Endothelial cell of umbilical vein (primary cell): ENCODE measurements around the gene PARD3B. TPM values are rescaled to one million over a fixed set of nuclear protein-coding genes. Genes with fewer than 3 reads are reported as not detected.

ENCODE experiments used
- BruUV-seq: library from RNA; stranded (reverse); fragments of 400-500 nt; replicated peaks from 2 replicates; lab custom pipeline; 2021; lab: Mats Ljungman, UMichigan
- CTCF ChIA-PET: fragments of 300-600, 350-600 bp; sonication (Branson Sonifier 250); formaldehyde crosslinking; loops from one replicate; lab custom pipeline; 2021; ENCODE audit warnings: antibody characterized with exemption, inconsistent platforms; lab: Charles Lee
- POLR2A ChIA-PET: fragments of 300-600, 350-600 bp; sonication (Branson Sonifier 250); formaldehyde crosslinking; loops from one replicate; lab custom pipeline; 2021; ENCODE audit warnings: antibody characterized with exemption, inconsistent platforms; lab: Charles Lee
- DNase-seq: peaks from one replicate; pipeline ENCODE4 v3.0.0-alpha.2; 2011; ENCODE audit warnings: low read depth, low spot score
- FAIRE-seq: peaks from 2 replicates; lab custom pipeline; 2011; peaks lifted over from hg19 to GRCh38; lab: Jason Lieb, UNC
- H2AFZ ChIP-seq: 2 replicates; pipeline ENCODE4 v1.6.0; 2012; ENCODE audit warnings: low read depth, low read length, control low read depth, inconsistent platforms
- H3K27ac ChIP-seq: 2 replicates; pipeline ENCODE4 v1.5.1; 2011; ENCODE audit warnings: low read depth, mild to moderate bottlenecking, control low read depth, low read length, moderate library complexity; ENCODE audit not compliant: insufficient read depth
- H3K27me3 ChIP-seq, 2 experiments: 2 replicates each; pipeline versions ENCODE4 v1.6.0 to v1.6.1; 2011; ENCODE audit warnings: low read length in 2 of 2, mixed read lengths in 1 of 2; ENCODE audit not compliant: control insufficient read depth in 2 of 2, insufficient read depth in 2 of 2
- H3K36me3 ChIP-seq, 2 experiments: 2 replicates in 1 of 2; 3 replicates in 1 of 2; pipeline ENCODE4 v1.5.1; 2011; ENCODE audit warnings: low read length in 2 of 2, mild to moderate bottlenecking in 1 of 2, moderate library complexity in 1 of 2; ENCODE audit not compliant: control insufficient read depth in 2 of 2, insufficient read depth in 2 of 2; ENCODE audit errors: extremely low read depth in 1 of 2
- H3K4me1 ChIP-seq: 3 replicates; pipeline ENCODE4 v1.5.1; 2011; ENCODE audit warnings: mild to moderate bottlenecking, low read length; ENCODE audit not compliant: control insufficient read depth, insufficient read depth; ENCODE audit errors: extremely low read depth
- H3K4me2 ChIP-seq: 2 replicates; pipeline ENCODE4 v1.6.1; 2011; ENCODE audit warnings: low read length, control low read depth, mixed read lengths; ENCODE audit not compliant: insufficient read depth
- H3K4me3 ChIP-seq, 3 experiments: fragments of 200-600 bp in 1 of 3; sonication (generic), shearing (Covaris generic) in 1 of 3; replicated peaks in 1 of 3; 2 replicates each; pipeline ENCODE4 v1.5.1; 2011 to 2016; ENCODE audit warnings: control low read depth in 3 of 3, low read length in 3 of 3, mild to moderate bottlenecking in 2 of 3, inconsistent platforms in 1 of 3, low read depth in 1 of 3, moderate library complexity in 1 of 3; ENCODE audit not compliant: insufficient read depth in 1 of 3
- H3K79me2 ChIP-seq: 2 replicates; pipeline ENCODE4 v1.6.0; 2012; ENCODE audit warnings: low read length, inconsistent platforms; ENCODE audit not compliant: control insufficient read depth, insufficient read depth
- H3K9ac ChIP-seq: replicated peaks from 2 replicates; pipeline ENCODE3; 2011; ENCODE audit warnings: low read length, control low read depth; ENCODE audit not compliant: insufficient read depth; ENCODE audit errors: extremely low read depth
- H3K9me1 ChIP-seq: replicated peaks from 3 replicates; pipeline ENCODE4 v1.6.0; 2011; ENCODE audit warnings: mild to moderate bottlenecking, low read length; ENCODE audit not compliant: control insufficient read depth, insufficient read depth; ENCODE audit errors: extremely low read depth
- H3K9me3 ChIP-seq: replicated peaks from 2 replicates; pipeline ENCODE4 v1.5.1; 2012; ENCODE audit warnings: low read length, inconsistent platforms; ENCODE audit not compliant: control insufficient read depth, insufficient read depth
- H4K20me1 ChIP-seq: replicated peaks from 2 replicates; pipeline ENCODE3; 2011; ENCODE audit warnings: mild to moderate bottlenecking, low read length; ENCODE audit not compliant: control insufficient read depth, insufficient read depth; ENCODE audit errors: extremely low read depth
- EZH2 ChIP-seq: IDR thresholded peaks from 2 replicates; pipeline ENCODE4 v1.6.1; 2012; ENCODE audit warnings: borderline replicate concordance, low read depth, mild to moderate bottlenecking, moderate library complexity, low read length, inconsistent platforms; ENCODE audit not compliant: severe bottlenecking
- FOS ChIP-seq: IDR thresholded peaks from 2 replicates; pipeline ENCODE4 v1.6.1; 2011; ENCODE audit warnings: mild to moderate bottlenecking, low read length, moderate library complexity, borderline replicate concordance; ENCODE audit not compliant: insufficient read depth
- GATA2 ChIP-seq: IDR thresholded peaks from 2 replicates; pipeline ENCODE4 v1.7.0; 2011; ENCODE audit warnings: low read depth, mild to moderate bottlenecking, moderate library complexity, mixed read lengths, low read length; ENCODE audit not compliant: insufficient read length, insufficient read depth
- JUN ChIP-seq: IDR thresholded peaks from 2 replicates; pipeline ENCODE4 v1.6.1; 2011; ENCODE audit warnings: borderline replicate concordance, low read depth; ENCODE audit not compliant: insufficient read length, insufficient read depth
- MYC ChIP-seq: IDR thresholded peaks from one replicate; pipeline ENCODE4 v1.6.1; 2011; ENCODE audit warnings: mild to moderate bottlenecking, low read depth, low read length
- POLR2A ChIP-seq: IDR thresholded peaks from 2 replicates; pipeline ENCODE4 v1.6.1; 2012; ENCODE audit warnings: low read depth, mild to moderate bottlenecking, control low read depth, low read length
- POLR2AphosphoS5 ChIP-seq: IDR thresholded peaks from 2 replicates; pipeline ENCODE4 v1.6.1; 2012; ENCODE audit warnings: low read depth, mild to moderate bottlenecking, control low read depth, low read length, moderate library complexity; ENCODE audit not compliant: insufficient read depth
- dilution Hi-C: fragments of 300-500 bp; cut with MboI; formaldehyde crosslinking; loops from one replicate; pipeline ENCODE4 v1.15.0; 2019; ENCODE audit warnings: low sequenced_read_pairs; ENCODE audit not compliant: extremely low pct_ligation_motif_present
- intact Hi-C: fragments of 100-400 bp; cut with micrococcal nuclease; formaldehyde crosslinking; loops from one replicate; pipeline ENCODE4 v1.10.0; 2022
- polyA plus RNA-seq, 4 experiments: library from polyadenylated mRNA; depleted of rRNA in 3 of 4; stranded (reverse) in 3 of 4; unstranded in 1 of 4; fragments of >200 nt; gene quantifications; 2 replicates each; pipeline versions ENCODE4 v1.2.1 to v1.2.3, GENCODE V29; 2011 to 2012; ENCODE audit warnings: missing spikeins in 1 of 4
- total RNA-seq: library from RNA; stranded (reverse); gene quantifications from 2 replicates; pipeline ENCODE4 v1.2.3, GENCODE V29; 2021
- TF ChIP-seq, protein P1 (sequence below), 2 donors: IDR thresholded peaks; 1 replicate in 1 of 2; 2 replicates in 1 of 2; pipeline ENCODE4 v1.5.1; 2011; ENCODE audit warnings: low read length in 2 of 2, mild to moderate bottlenecking in 2 of 2, moderate library complexity in 2 of 2, control low read depth in 1 of 2, inconsistent platforms in 1 of 2, low read depth in 1 of 2; ENCODE audit not compliant: insufficient read depth in 1 of 2; ENCODE audit errors: extremely low read depth in 1 of 2
- TF ChIP-seq, protein P2 (sequence below): IDR thresholded peaks from 2 replicates; pipeline ENCODE4 v1.6.1; 2011; ENCODE audit not compliant: insufficient read depth, insufficient read length

Gene PARD3B
- total and polyA plus RNA-seq, 2 donors (not counting 3 experiments of a cell fraction or from before 2014, with no cell fraction given), result 2.2 to 30.9 TPM

DNA sequence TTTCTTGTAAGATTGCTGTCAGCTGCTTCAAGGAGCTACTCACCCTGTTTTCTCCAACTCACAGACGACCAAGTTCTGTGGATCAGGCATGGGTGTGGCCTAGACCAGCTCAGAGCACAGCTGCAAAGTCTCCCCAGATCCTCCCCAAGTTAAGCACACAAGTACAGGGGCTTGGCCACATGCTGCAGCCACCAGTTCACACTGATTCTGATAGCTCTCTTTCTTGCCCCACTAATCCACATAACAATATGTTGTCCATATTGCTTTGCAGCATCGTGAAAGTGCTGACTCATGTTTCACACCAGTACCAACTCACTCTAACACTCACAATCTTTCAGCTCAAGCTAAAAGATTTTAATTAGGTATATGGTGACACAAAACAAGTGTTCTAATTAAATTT is 437.0 kb downstream of the PARD3B start:
- no TSS peak for BruUV-seq
- ChIA-PET CTCF (interaction anchor here (1.2 kb wide), 1 partner anchor 15 kb away, joined by 3 read pairs; no protein-coding TSS in a partner anchor), POLR2A (no interaction called here)
- H3K9me3 ChIP-seq, result no peaks in the 10 kb centered on the region
- intact Hi-C loops, result no loop called here
- no peaks in the 10 kb centered on the region for H4K20me1 ChIP-seq
- no peaks in the 10 kb centered on the region for H3K9me1 ChIP-seq
- H2AFZ ChIP-seq, result no peak overlapping the region
- no peaks in the 10 kb centered on the region for H3K79me2 ChIP-seq
- H3K4me3 ChIP-seq, result no peak overlapping the region
- DNase-seq, result no peak
- dilution Hi-C loops, result no loop called here
- H3K4me2 ChIP-seq, result no peak overlapping the region
- FAIRE-seq, result no peak
- H3K27me3 ChIP-seq, result no peaks in the 10 kb centered on the region
- no peak for TF ChIP-seq GATA2
- no peak for TF ChIP-seq EZH2
- TF ChIP-seq, protein P1, sequence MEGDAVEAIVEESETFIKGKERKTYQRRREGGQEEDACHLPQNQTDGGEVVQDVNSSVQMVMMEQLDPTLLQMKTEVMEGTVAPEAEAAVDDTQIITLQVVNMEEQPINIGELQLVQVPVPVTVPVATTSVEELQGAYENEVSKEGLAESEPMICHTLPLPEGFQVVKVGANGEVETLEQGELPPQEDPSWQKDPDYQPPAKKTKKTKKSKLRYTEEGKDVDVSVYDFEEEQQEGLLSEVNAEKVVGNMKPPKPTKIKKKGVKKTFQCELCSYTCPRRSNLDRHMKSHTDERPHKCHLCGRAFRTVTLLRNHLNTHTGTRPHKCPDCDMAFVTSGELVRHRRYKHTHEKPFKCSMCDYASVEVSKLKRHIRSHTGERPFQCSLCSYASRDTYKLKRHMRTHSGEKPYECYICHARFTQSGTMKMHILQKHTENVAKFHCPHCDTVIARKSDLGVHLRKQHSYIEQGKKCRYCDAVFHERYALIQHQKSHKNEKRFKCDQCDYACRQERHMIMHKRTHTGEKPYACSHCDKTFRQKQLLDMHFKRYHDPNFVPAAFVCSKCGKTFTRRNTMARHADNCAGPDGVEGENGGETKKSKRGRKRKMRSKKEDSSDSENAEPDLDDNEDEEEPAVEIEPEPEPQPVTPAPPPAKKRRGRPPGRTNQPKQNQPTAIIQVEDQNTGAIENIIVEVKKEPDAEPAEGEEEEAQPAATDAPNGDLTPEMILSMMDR (IDR thresholded peaks at IDR 0.05; ENCODE audit: extremely low read depth in 1 of 2, insufficient read depth in 1 of 2, low read depth in 1 of 2, low read length in 2 of 2), result no peak
- TF ChIP-seq MYC, result no peak
- no peak for TF ChIP-seq FOS
- TF ChIP-seq, protein P2, sequence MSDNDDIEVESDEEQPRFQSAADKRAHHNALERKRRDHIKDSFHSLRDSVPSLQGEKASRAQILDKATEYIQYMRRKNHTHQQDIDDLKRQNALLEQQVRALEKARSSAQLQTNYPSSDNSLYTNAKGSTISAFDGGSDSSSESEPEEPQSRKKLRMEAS, result no peak
- TF ChIP-seq POLR2AphosphoS5, result no peak
- no peak for TF ChIP-seq POLR2A
- TF ChIP-seq JUN, result no peak
- H3K36me3 ChIP-seq, result no peaks in the 10 kb centered on the region
- no peak overlapping the region for H3K27ac ChIP-seq
- no peaks in the 10 kb centered on the region for H3K4me1 ChIP-seq
- no peak overlapping the region for H3K9ac ChIP-seq
